ENCODE measurements around the gene USB1. TPM values are rescaled to one million over a fixed set of nuclear protein-coding genes. Genes with fewer than 3 reads are reported as not detected.

The USB1 gene
- total and polyA plus RNA-seq, 2 experiments from 2014 or later = 18.2 to 47.7 TPM

DNA sequence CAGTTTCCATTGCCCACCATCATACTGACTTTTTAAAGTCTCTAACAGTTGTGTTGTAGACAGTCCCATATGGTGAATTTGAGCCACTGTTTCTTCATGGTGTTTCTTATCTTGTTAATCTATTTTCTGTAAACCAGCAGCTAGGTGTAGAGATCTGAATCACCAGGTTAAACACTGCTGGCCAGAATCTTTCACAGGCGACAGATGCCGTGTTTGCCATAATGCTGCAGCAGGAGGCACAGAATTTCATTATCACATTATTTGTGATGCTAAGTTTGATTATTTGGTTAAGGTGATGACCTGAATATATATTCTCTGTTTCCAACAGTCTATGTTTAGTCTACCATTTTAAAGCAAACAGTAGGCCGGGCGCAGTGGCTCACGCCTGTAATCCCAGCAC is 18.8 kb upstream of the USB1 start:
- TF ChIP-seq CTCF (IDR thresholded peaks at IDR 0.05; ENCODE audit: poor library complexity) (no peak), EZH2phosphoT487 (IDR thresholded peaks at IDR 0.05; ENCODE audit: low read depth, severe bottlenecking, unreplicated experiment) (no peak), EZH2 (IDR thresholded peaks at IDR 0.05; ENCODE audit: borderline replicate concordance) (no peak)
- Histone ChIP-seq H3K4me1 (ENCODE audit: insufficient read depth) (peaks cover 11% of the 10 kb centered on the region), H3K9me2 (replicated peaks; ENCODE audit: insufficient read depth) (no peaks in the 10 kb centered on the region), H3K4me2 (no peak overlapping the region), H4K20me1 (ENCODE audit: insufficient read depth, poor library complexity, severe bottlenecking) (no peaks in the 10 kb centered on the region), H3K36me3 (replicated peaks; ENCODE audit: insufficient read depth, low read depth) (no peaks in the 10 kb centered on the region), H3K27me3 (no peaks in the 10 kb centered on the region), H3K9me3 (ENCODE audit: low read depth) (no peaks in the 10 kb centered on the region), H3K27ac (no peak overlapping the region), H3K79me2 (no peaks in the 10 kb centered on the region), H2AFZ (no peak overlapping the region), H3K4me3 (no peak overlapping the region)
- WGBS (ENCODE audit: low lambda C conversion rate, missing lambda C conversion rate) = 60% methylated on average over 5 of the region's 5 CpGs
- no peak for DNase-seq (ENCODE audit: low spot score)

- DNase-seq (ENCODE audit: low spot score) = peak; percentile 94
- H3K4me1 ChIP-seq (ENCODE audit: insufficient read depth) = peaks cover 11% of the 10 kb centered on the region
- H4K20me1 ChIP-seq (ENCODE audit: insufficient read depth, poor library complexity, severe bottlenecking) = no peaks in the 10 kb centered on the region
- H3K79me2 ChIP-seq = no peaks in the 10 kb centered on the region
- H3K4me3 ChIP-seq = peak overlapping the region; percentile 60
- no peaks in the 10 kb centered on the region for H3K9me2 ChIP-seq (replicated peaks; ENCODE audit: insufficient read depth)
- H3K4me2 ChIP-seq = peak overlapping the region; percentile 93
- H3K36me3 ChIP-seq (replicated peaks; ENCODE audit: insufficient read depth, low read depth) = no peaks in the 10 kb centered on the region
- no peaks in the 10 kb centered on the region for H3K27me3 ChIP-seq
- H3K9me3 ChIP-seq (ENCODE audit: low read depth) = no peaks in the 10 kb centered on the region
- 17% methylated on average over 48 of the region's 64 CpGs for WGBS (ENCODE audit: low lambda C conversion rate, missing lambda C conversion rate)
- H2AFZ ChIP-seq = peak overlapping the region; percentile 87
- no peak overlapping the region for H3K27ac ChIP-seq
- TF ChIP-seq CTCF (IDR thresholded peaks at IDR 0.05; ENCODE audit: poor library complexity) (no peak), EZH2phosphoT487 (IDR thresholded peaks at IDR 0.05; ENCODE audit: low read depth, severe bottlenecking, unreplicated experiment) (no peak), EZH2 (IDR thresholded peaks at IDR 0.05; ENCODE audit: borderline replicate concordance) (no peak)
Measured at GRCh38 chr16:57984443-57985203, 16.6 kb upstream of the USB1 start.

GRCh38 chr16:57985204-57986181 is 15.7 kb upstream of the USB1 start:
- WGBS (ENCODE audit: low lambda C conversion rate, missing lambda C conversion rate) = 6% methylated on average over 36 of the region's 62 CpGs
- peak; percentile 47 for DNase-seq (ENCODE audit: low spot score)
- Histone ChIP-seq H3K4me2 (peak overlapping the region; percentile 93), H3K27ac (no peak overlapping the region), H3K9me3 (ENCODE audit: low read depth) (no peaks in the 10 kb centered on the region), H3K27me3 (no peaks in the 10 kb centered on the region), H3K4me3 (peak overlapping the region; percentile 60), H3K79me2 (no peaks in the 10 kb centered on the region), H2AFZ (peak overlapping the region; percentile 87), H3K4me1 (ENCODE audit: insufficient read depth) (peaks cover 11% of the 10 kb centered on the region), H3K9me2 (replicated peaks; ENCODE audit: insufficient read depth) (no peaks in the 10 kb centered on the region), H4K20me1 (ENCODE audit: insufficient read depth, poor library complexity, severe bottlenecking) (no peaks in the 10 kb centered on the region), H3K36me3 (replicated peaks; ENCODE audit: insufficient read depth, low read depth) (no peaks in the 10 kb centered on the region)
- no peak for TF ChIP-seq EZH2phosphoT487 (IDR thresholded peaks at IDR 0.05; ENCODE audit: low read depth, severe bottlenecking, unreplicated experiment)
- TF ChIP-seq CTCF (IDR thresholded peaks at IDR 0.05; ENCODE audit: poor library complexity) = no peak
- no peak for TF ChIP-seq EZH2 (IDR thresholded peaks at IDR 0.05; ENCODE audit: borderline replicate concordance)
